Stimulated activated CD8-positive, alpha-beta memory T cell treated with anti-CD3 and anti-CD28 coated beads, Interleukin-7, amount 100 ng/mL, for 24 hours (primary cell): ENCODE data around the gene ANKS6.

Experiments
- DNase-seq: peaks from one replicate; pipeline ENCODE4 v3.0.0-alpha.2; 2020; ENCODE audit warnings: low read depth

Gene ANKS6

DNA sequence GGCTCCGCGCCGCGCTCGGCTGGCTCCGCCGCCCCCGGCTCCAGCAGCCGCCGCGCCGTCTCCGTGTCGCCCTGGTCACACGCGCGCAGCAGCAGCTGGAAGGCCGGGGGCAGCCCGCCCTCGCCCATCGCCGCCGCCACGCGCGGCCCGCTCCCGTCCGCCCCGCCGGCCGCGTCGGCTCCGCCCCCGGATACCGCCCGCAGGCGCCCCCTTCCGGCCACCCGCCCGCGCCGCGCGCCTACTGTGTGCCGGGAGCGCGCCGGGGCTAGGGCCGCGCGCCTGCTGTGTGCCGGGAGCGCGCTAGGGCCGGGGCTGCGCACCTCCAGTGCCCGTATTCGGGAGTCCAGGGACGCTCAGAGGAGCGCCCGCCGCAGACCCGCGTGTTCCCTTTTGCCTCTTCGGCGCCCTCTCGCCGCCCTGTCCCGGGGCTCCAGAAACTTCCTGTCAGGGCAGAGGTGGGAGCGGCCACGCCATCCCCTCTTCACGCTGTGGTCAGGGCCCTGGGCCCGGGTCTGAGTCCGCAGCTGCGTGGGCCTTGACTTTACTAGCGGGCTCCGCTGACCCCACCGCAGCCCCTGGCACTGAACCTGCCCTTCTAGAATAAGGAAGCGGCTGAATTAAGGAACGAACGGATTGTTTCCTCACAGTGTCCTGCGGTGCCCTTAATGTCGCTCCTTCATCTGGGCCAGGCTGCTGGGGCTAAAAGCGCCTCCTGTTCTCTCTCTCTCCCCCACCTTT, at the start of gene ANKS6:
Gene ANKS6 (minus strand): TSS at position 192 of the 738 bp plus-strand sequence. CDS start 64 bp downstream, at position 128.
- peak; percentile 69 for DNase-seq

DNA sequence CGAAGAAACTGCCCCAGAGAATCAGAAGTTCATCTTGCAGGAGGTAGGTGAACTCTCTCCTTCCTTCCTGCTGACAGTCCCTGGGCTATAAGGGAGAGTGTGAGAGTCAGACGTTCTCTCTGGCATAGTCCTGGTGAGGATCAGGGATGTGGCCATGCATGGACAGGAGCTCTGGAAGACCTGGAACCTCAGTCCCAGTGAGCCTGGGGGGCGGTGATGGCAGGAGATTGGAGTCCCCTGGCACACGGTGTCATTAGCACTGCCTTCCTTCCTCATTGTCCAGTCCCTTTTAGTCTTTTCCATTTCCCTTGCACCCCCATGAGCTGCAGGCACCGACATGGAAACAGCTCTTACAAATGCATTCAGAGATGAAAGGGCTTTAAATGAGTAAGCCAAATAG, 49.7 kb upstream of the ANKS6 start:
- no peak for DNase-seq

DNA sequence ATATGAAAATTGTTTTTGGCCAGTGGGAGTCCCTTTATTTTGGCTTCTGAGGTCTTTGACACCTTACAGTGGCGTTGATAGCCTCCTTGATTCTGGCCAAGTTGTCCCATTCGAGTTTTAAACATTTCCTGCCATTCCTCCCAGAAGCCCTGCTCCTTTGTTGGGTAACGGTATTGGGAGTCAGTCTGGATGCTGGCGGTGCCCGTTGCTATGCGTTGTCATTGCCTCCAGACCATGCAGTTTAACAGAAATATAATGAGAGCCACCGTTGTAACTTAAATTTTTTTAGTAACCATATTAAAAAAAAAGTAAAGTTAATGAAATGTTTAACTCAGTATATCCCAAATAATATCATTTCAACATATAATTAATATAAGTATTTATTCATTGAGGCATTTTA, 46.2 kb upstream of the ANKS6 start:
- no peak for DNase-seq

DNA sequence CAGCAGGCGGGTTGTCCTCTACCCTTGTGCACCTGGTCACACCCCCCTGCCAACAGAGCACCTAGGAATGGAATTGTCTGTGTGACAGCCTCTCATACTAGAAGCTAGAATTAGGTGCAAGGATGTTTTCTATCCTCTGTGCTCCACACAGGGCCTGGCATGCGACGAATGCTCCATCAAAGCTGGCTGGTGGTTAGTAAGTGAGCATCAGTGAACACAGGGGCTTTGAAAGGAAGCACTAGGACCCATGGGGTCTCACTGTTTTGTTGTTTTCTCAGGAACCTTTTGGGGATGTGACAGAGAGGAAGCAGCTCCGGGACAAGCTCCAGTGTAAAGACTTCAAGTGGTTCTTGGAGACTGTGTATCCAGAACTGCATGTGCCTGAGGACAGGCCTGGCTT, 43.4 kb upstream of the ANKS6 start:
- DNase-seq = no peak

DNA sequence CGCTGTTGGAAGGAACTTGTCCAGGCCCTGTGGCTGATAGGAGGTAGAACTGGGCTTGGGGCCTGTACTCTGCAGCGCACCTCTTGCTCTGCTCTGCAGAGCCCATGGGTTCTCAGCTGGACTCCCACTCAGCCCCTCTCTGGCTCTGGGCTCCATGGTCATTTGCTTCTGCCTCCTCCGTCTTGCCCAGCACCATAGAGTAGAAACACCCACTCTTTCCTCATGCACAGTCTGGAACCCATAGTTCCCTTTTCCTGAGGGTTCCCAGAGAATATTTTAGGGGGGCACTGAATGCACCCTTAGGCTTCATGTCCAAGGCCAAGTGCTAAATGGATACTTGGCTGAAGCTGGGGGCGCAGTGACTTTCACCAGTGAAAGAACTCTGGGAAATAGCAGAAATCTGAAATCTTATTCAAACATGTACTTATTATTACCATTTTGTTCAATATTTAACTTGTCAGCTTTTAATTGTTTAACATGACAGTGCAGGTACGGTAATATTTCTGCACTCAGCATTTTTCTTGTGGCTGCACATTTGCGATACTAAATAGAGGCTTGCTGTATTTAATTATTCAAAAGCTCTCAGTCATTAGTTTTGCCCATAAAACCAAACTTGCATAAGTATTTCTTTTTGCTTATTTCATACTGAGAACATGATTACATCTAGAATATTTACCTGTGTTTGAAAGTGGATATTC, 42.7 kb upstream of the ANKS6 start:
- DNase-seq = no peak

DNA sequence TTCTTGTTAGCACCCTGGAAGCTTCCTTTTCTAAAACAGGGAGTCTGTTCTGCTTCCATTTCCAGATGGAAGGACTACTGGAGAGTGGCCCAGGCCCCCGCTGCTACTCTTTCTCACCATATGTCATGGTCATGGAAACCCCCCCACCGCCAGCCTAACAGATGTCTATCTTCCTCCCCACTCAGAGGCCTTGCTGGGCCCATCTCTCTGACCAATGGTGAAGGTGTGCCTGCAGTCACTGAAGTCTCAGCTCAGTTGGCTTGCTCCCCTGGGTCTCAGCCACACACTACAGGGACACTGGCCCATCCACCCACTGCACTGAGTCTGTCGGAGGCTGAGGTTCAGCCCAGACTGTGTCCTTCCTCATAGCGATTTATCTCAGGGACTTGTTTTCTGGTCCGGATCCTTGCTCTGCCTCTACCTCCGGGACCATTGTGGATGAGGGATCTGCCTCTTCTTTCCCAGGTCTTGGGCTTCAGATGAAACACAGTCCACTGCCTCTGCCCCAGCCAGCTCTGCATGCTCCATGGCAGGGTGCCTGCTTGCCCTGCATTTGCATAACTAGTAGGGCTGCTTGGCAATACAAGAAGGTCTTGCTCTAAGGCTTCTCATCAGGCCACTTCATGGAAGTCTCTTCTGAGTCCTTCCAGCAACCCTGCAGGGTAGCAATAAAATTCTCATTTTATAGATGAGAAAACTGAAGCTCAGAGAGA, 42.0 kb upstream of the ANKS6 start:
- DNase-seq = no peak

DNA sequence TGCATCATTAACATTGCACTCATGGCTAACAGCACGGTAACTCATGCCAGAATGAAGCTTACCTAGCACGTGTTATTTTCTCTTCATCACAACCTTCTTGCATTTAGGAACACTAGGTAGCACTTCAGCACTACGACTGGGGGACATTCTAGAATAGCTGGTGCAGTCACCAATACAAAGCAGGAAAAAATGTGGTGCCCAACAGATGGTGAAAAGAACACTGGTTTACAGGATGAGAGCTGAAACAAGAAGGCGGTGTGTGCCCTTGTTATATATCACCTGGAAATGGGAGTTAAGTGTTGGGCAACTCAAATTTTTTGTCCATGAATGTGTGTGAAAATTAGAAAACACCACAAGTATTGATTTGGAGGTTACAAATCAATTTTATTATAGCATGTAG, 41.2 kb upstream of the ANKS6 start:
- DNase-seq = no peak

DNA sequence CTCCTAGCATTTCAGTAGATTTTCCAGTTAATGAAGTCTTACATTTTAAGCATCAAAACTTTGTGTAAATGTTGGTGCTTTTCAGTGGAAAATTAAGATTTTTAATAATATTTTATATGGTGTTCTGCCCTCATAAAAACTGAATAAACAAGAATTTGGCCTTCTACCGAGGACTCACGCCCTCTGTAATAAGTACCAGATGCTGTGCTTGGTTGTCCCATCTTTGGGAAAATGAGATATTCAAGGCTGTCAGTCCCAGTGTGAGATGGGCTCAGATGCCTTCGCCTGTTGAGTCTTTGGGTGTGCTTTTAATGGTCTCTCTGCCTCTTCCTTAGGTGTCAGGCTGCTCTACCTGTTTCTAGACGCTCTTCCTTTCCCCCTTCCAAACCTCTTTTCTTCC, 39.9 kb upstream of the ANKS6 start:
- DNase-seq = no peak

DNA sequence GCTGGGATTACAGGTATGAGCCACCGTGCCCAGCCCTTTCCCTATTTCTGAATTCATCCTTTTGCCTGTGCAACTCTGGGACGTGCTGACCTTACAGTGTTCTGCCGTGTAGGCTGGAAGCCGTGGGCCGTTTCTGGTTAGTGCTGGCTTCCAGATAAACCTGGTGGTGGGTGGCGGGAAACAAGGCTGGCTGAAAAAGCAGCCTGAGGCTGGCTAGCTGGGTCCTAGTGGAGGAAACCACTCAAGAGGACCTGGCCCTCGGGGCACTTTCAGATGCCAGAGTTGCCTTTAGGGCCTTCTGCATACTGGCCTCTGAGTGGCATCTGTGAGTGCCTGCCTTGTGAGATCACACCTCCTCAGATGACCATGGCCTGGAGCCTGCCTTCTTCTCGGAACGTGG, 38.0 kb upstream of the ANKS6 start:
- no peak for DNase-seq

DNA sequence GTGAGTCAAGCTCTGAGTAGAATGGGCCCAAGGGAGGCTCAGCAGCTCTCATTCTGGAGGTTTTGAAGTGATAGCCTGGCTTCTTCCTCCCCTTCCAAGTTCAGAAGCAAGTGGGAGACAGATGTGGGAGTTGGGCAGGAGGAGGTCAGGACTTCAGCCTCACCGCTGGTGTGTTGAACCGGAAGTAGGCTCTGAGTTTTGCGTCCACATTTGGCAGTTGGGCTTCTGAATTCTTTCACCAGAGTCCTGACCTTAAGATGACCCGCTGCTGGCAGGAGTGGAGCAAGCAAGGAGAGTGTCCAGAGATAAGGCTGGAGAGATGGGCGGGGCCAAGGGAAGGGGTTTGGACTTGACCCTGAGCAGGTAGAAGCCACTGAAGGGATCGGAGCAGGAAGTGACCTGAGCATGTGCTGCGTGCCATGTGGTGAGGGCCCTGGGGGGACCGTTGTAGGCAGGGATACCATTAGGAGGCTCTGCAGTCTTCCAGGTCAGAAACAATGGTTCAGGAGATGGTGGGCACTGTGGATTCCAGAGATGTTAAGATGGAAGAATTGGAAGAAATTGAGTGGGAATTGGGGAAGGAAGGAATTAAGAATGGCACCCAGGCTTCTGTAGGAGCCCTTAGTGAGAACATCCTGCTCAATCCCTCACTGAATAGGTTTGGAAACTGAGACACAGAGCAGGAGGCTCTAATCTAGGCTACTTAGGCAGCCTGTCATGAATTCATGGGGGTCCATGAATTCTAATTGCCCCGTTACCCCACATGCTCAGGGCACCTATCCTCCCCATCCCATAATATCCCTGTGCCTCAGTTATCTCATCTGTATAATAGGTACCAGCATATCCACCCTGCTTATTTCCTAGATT, 37.0 kb upstream of the ANKS6 start:
- no peak for DNase-seq

DNA sequence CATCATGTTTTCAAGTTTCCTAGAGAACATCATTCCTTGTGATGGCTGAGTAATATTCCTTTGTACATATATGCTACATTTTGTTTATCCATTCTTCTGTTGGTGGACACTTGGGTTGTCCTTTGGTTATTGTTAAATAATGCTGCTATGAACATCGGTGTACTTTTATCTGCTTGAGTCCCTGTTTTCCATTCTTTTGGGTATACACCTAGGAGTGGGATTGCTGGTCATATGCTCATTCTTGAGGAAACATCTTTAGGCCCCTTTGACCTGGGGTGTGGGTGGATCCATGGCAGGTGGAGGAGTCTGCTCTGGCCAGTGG, 36.4 kb upstream of the ANKS6 start:
- DNase-seq = no peak

DNA sequence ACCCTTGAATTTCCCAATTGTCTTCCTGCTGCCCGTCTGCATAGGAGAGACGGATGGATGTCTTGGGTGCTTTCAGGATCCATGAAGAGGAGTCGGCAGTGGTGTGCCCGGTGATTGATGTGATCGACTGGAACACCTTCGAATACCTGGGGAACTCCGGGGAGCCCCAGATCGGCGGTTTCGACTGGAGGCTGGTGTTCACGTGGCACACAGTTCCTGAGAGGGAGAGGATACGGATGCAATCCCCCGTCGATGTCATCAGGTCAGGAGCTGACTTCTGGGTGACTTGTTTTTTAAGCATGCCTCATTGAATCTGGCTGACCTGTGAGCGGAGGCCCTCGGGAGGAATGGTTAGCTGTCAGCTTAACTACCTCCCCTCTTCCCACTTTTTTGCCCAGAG, 35.3 kb upstream of the ANKS6 start:
- no peak for DNase-seq

DNA sequence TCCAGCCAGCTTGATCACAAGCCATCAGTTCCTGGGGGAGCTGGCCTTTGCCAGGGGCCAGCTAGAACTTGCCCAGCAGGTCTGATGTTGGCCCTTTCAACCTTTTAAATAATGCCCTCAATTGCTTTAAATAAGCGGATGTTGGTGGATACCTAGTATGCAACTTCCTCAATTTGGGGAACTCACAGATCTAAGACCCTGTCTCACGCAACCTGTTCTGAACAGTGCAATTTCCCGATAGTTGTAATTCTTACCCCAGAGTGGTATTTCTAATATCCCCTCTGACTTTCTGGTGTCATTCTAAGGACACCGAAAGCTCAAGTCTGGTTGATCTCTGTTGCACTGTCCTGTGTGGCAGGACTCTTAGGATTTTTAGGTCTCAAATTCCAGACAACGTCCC, 34.2 kb upstream of the ANKS6 start:
- no peak for DNase-seq

DNA sequence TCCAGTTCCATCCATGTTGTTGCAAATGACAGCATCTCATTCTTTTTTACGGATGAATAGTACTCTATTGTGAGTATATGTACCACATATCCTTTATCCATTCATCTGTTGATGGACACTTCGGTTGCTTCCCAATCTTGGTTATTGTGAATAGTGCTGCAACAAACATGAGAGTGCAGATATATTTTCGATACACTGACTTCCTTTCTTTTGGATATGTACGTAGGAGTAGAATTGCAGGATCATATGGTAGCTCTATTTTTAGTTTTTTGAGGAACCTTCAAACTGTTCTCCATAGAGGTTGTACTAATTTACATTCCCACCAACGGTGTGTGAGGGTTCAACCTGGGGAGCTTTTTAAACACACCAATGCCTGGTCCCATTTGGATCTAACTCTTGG, 33.4 kb upstream of the ANKS6 start:
- DNase-seq = no peak

DNA sequence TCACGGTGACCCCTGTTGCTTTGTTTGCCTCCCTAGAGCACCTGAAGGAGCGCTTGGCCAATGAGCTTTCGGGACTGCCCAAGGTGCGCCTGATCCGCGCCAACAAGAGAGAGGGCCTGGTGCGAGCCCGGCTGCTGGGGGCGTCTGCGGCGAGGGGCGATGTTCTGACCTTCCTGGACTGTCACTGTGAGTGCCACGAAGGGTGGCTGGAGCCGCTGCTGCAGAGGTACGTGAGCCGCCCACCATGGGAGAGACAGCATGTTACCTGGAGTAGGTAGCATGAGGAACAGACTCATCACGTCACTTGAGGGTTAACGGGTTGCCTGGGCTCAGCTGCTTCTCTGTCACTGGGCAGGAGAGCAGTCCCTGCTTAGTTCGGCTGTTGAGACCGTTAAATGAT, 30.4 kb upstream of the ANKS6 start:
- no peak for DNase-seq

DNA sequence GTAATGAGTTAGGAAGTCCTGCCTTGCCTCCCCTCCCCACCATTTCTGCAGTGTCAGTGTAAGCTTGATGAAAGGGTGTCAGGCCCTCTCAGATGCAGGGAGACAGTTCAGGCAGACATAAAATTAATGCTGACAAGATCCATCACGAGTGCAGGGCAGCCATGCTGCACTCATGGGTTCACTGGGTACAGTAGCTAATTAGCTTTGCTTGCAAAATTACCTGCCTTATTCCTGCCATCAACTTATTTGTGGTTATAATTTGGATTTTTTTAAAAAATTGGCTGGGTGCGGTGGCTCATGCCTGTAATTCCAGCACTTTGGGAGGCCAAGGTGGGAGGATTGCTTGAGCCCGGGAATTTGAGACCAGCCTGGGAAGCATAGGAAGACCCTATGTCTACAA, 29.1 kb upstream of the ANKS6 start:
- DNase-seq = no peak

DNA sequence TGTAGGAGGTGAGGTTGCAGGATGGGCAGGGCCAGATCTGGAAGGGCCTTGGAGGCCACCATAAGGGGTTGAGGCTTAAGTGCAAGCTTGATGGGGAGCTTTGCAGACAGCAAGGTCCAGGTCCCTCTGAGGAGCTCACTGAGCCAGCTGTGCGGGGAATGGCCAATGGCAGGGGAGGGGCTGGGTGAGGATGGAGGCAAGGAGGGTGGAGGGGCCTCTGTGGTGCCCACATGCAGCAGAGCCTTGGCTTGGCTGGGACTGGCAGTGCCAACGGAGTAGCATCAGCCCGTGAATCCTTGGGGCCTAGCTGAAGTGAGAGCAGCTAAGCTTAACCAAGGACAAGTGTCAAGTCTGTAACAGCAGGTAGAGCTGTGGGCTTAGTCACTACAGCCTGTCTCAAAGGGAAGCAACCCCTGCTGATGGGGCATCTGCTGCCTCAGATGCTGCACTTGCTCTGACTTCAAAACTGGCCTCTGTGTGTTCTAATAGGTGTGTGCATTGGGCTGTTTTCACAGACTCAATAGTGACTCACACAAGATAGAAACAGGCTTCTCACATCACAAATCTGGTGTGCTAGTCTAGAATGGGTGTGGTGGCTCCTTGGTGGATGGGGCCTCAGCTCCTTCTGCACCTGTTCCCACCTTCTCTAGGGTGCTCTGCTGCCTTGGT, 27.4 kb upstream of the ANKS6 start:
- DNase-seq = no peak

DNA sequence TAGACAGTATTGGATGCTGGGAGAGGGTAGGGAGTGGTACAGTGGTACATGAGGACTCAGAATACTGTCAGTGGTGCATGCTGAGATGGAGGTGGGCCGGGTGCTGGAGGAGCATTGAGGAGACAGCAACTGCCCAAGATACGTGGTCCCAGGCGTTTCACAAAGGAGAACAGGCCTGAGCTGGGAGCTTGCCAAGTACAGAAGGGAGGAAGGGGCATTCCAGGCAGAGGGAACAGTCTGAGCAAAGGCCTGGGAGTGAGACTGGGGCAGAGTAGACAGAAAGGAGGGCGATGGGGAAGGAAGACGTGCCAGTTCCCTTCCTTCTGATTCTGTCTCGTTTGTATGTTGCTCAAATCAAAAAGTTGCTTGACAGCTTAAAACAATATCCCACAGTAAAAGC, 26.3 kb upstream of the ANKS6 start:
- no peak for DNase-seq

DNA sequence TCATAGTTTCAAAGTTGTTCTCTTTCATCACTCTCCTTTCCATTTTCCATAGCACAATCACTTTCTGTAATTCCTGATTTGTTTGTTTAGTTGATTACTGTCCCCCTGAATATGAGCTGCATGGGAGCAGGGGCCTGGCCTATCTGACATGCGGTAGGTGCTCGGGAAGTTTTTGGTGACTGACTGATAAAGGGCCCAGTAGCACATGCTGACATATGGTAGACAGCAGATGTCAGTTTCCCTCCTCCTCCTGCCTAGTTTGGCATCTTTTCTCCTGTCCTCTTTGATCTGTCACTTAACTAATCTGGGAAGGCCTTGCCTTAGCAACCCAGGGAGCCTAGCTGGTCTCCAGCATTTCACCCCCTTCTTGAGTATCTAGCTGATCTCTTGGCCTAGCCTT, 25.5 kb upstream of the ANKS6 start:
- DNase-seq = no peak

DNA sequence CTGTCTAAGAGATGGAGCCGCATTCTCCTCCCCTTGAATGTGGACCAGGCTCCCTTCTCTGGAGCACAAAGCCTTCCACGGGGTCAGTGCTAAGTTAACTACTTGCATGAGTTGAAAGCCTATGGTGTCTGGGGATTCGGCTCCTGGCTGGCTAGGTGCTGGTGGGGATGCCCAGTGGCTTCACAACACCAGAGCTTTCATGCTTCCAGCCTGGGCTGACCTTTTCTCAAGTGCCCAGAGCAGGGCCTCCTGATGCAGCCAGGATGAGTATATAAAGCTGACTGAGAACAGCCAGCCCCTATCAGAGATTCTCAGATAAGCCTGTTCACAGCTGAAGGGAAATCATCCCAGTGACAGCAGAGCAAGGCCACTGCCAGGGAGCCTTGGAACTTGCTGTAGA, 22.9 kb upstream of the ANKS6 start:
- DNase-seq = no peak

DNA sequence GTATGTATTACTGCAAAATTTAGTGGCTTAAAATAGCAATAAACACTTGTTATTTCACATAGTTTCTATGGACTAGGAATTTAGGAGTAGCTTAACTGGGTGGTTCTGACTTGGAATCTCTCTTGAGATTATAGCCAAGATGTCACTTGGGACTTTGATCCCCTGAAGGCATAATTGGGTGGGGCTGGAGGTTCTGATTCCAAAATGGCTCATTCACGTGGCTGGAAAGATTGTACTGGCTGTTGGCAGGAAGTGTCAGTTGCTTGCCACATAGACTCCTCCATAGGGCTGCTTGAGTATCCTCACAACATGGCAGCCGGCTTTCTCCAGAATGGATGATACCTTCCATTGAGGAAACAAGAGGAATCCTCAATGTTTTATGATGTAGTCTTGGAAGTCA, 22.4 kb upstream of the ANKS6 start:
- DNase-seq = no peak

DNA sequence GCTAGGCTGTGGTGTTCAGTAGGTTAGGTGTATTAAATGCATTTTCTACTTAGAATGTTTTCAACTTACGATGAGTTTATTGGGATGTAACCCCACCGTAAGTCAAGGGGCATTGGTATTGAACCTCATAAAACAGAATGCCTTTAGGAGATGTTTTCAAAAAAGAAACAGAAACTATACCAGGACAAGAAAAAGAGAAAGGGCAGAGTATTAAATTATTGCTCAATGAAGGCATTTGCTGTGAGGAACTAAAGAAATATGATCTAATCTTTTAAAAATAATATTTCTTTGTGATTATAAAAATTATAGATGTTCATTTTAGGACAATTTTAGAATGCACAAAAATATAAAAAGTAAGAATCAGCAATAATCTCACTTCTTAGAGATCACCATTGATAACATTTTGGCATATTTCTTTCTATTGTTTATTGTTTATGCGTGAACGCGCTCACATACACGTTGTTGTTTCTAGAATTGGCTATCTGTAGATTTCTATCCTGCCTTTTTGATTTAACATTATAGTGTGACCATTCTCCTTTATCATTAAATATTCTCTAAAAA, 19.1 kb upstream of the ANKS6 start:
- DNase-seq = no peak
